DOHH2 (cell line): Measurements from ENCODE around the gene AMIGO3.
A peak's percentile ranks its signal among the peaks of the same experiment; 100 is the strongest.

Source experiments
- H3F3A ChIP-seq: fragments of 200-600 bp; sonication (generic), shearing (Covaris generic); 2 replicates; pipeline ENCODE4 v1.6.0; 2016; ENCODE audit warnings: antibody characterized with exemption, mild to moderate bottlenecking; ENCODE audit not compliant: control insufficient read depth, insufficient read depth
- H3K27ac ChIP-seq: fragments of 200-600 bp; sonication (generic); 2 replicates; pipeline ENCODE4 v1.5.1; 2014; ENCODE audit warnings: low read depth, mild to moderate bottlenecking, low read length, moderate library complexity
- H3K27me3 ChIP-seq: fragments of 200-600 bp; sonication (generic); 2 replicates; pipeline ENCODE4 v1.6.1; 2014; ENCODE audit warnings: mild to moderate bottlenecking, low read length, mixed read lengths; ENCODE audit not compliant: control insufficient read depth
- H3K36me3 ChIP-seq: fragments of 200-600 bp; sonication (generic); 2 replicates; pipeline ENCODE4 v1.6.1; 2014; ENCODE audit warnings: mild to moderate bottlenecking, low read length, moderate library complexity, mixed read lengths; ENCODE audit not compliant: control insufficient read depth
- H3K4me1 ChIP-seq: fragments of 200-600 bp; sonication (generic); 2 replicates; pipeline ENCODE4 v1.6.1; 2014; ENCODE audit warnings: mild to moderate bottlenecking, low read length, mixed read lengths; ENCODE audit not compliant: control insufficient read depth
- H3K4me2 ChIP-seq: fragments of 200-600 bp; sonication (generic); 2 replicates; pipeline ENCODE4 v1.6.0; 2014; ENCODE audit warnings: mild to moderate bottlenecking, low read length, moderate library complexity
- H3K4me3 ChIP-seq: fragments of 200-600 bp; sonication (generic); 2 replicates; pipeline ENCODE4 v1.5.1; 2014; ENCODE audit warnings: mild to moderate bottlenecking, low read length, mixed read lengths
- H3K79me2 ChIP-seq: fragments of 200-600 bp; sonication (generic); 2 replicates; pipeline ENCODE4 v1.6.1; 2014; ENCODE audit warnings: mild to moderate bottlenecking, low read length, mixed read lengths; ENCODE audit not compliant: control insufficient read depth
- H3K9me2 ChIP-seq: fragments of 200-600 bp; sonication (generic); replicated peaks from 2 replicates; pipeline ENCODE4 v1.6.1; 2014; ENCODE audit warnings: mild to moderate bottlenecking, low read length, mixed read lengths; ENCODE audit not compliant: control insufficient read depth
- H3K9me3 ChIP-seq: fragments of 200-600 bp; sonication (generic); 2 replicates; pipeline ENCODE4 v1.6.1; 2014; ENCODE audit warnings: antibody characterized with exemption, low read length, mixed read lengths; ENCODE audit not compliant: control insufficient read depth, insufficient read depth
- H4K20me1 ChIP-seq: fragments of 200-600 bp; sonication (generic); 2 replicates; pipeline ENCODE4 v1.6.0; 2014; ENCODE audit warnings: low read depth, mild to moderate bottlenecking, antibody characterized with exemption, low read length, moderate library complexity; ENCODE audit not compliant: control insufficient read depth, insufficient read depth
- CTCF ChIP-seq: fragments of 200-600 bp; sonication (generic); IDR thresholded peaks from one replicate; pipeline ENCODE4 v1.5.1; 2014; ENCODE audit warnings: antibody characterized with exemption, mild to moderate bottlenecking, low read depth, low read length; ENCODE audit not compliant: poor library complexity, severe bottlenecking
- EZH2phosphoT487 ChIP-seq: fragments of 200-600 bp; sonication (generic); IDR thresholded peaks from 2 replicates; pipeline ENCODE4 v1.6.1; 2017; ENCODE audit warnings: borderline replicate concordance, mild to moderate bottlenecking, antibody characterized with exemption, low read length, moderate library complexity, mixed read lengths

Gene AMIGO3

GRCh38 chr3:49674497-49674983 lies 44.9 kb downstream of the AMIGO3 start:
- peak overlapping the region; percentile 85; the same call in 1 of the 2 replicates for H3K27ac ChIP-seq
- no peaks in the 10 kb centered on the region for H3K9me3 ChIP-seq
- H3K4me2 ChIP-seq: peak overlapping the region; percentile 87
- TF ChIP-seq EZH2phosphoT487 (no peak), CTCF (no peak)
- H4K20me1 ChIP-seq: 0 out of 2 replicates have a peak, but pooled peaks cover 3% of the 10 kb centered on the region
- peaks cover 31% of the 10 kb centered on the region for H3K79me2 ChIP-seq
- H3K27me3 ChIP-seq: no peaks in the 10 kb centered on the region
- H3K4me1 ChIP-seq: peaks cover 18% of the 10 kb centered on the region
- H3K36me3 ChIP-seq: peaks cover 51% of the 10 kb centered on the region
- peaks cover 5% of the 10 kb centered on the region for H3F3A ChIP-seq
- H3K9me2 ChIP-seq: no peaks in the 10 kb centered on the region
- peak overlapping the region; percentile 87 for H3K4me3 ChIP-seq

GRCh38 chr3:49673715-49674496 lies 45.6 kb downstream of the AMIGO3 start, which contains the start of gene APEH:
Gene APEH (plus strand): TSS chr3:49674351. CDS start chr3:49674402, 51 bp downstream.
- Histone ChIP-seq H3K4me2 (peak within 1 kb of the TSS; percentile 87), H3K4me1 (peaks cover 18% of the 10 kb centered on the region), H4K20me1 (0 out of 2 replicates have a peak, but pooled peaks cover 3% of the 10 kb centered on the region), H3K27me3 (no peaks in the 10 kb centered on the region), H3K4me3 (peak within 1 kb of the TSS; percentile 87), H3K9me3 (no peaks in the 10 kb centered on the region), H3K9me2 (no peaks in the 10 kb centered on the region), H3F3A (peaks cover 5% of the 10 kb centered on the region), H3K79me2 (peaks cover 31% of the 10 kb centered on the region), H3K27ac (peak within 1 kb of the TSS; percentile 85), H3K36me3 (peaks cover 44% of the 10 kb centered on the region)
- TF ChIP-seq EZH2phosphoT487 (no peak), CTCF (no peak)

- H3K9me2 ChIP-seq: no peaks in the 10 kb centered on the region
- 0 out of 2 replicates have a peak, but pooled peaks cover 3% of the 10 kb centered on the region for H4K20me1 ChIP-seq
These were observed 46.3 kb downstream of the AMIGO3 start for GRCh38 chr3:49673121-49673714.

More at GRCh38 chr3:49673121-49673714, 46.3 kb downstream of the AMIGO3 start:
- Histone ChIP-seq H3K4me3 (peak overlapping the region; percentile 87), H3K36me3 (peaks cover 38% of the 10 kb centered on the region), H3K27ac (peak overlapping the region; percentile 85), H3K9me3 (no peaks in the 10 kb centered on the region), H3F3A (peaks cover 5% of the 10 kb centered on the region), H3K4me1 (peaks cover 18% of the 10 kb centered on the region), H3K27me3 (no peaks in the 10 kb centered on the region), H3K4me2 (peak overlapping the region; percentile 87), H3K79me2 (peaks cover 31% of the 10 kb centered on the region)
- TF ChIP-seq EZH2phosphoT487 (no peak), CTCF (no peak)
